ENCODE measurements around the gene B3GNT5. TPM values are rescaled to one million over a fixed set of nuclear protein-coding genes. Genes with fewer than 3 reads are reported as not detected.

The B3GNT5 gene
- total and polyA plus RNA-seq, 2 experiments from 2014 or later: 4.9 to 6.4 TPM

- peak overlapping the region; percentile 38 for H3K27ac Mint-ChIP-seq
- H3K36me3 Mint-ChIP-seq (ENCODE audit: low read depth): peaks cover 3% of the 10 kb centered on the region; the same call in 1 of the 3 replicates
- Histone ChIP-seq H3K79me2 (replicated peaks; ENCODE audit: insufficient read depth) (no peaks in the 10 kb centered on the region), H3K4me3 (no peak overlapping the region), H2AFZ (no peak overlapping the region), H3F3A (replicated peaks; ENCODE audit: low read depth) (no peaks in the 10 kb centered on the region), H3K36me3 (ENCODE audit: insufficient read depth) (no peaks in the 10 kb centered on the region), H3K4me2 (no peak overlapping the region; the same call in 1 of the 2 replicates), H3K27ac (ENCODE audit: low read depth) (no peak overlapping the region), H3K4me1 (ENCODE audit: insufficient read depth) (peaks cover 8% of the 10 kb centered on the region; the same call in 1 of the 2 replicates), H3K9me2 (ENCODE audit: insufficient read depth) (no peaks in the 10 kb centered on the region), H3K27me3 (ENCODE audit: insufficient read depth) (no peaks in the 10 kb centered on the region), H4K20me1 (replicated peaks; ENCODE audit: insufficient read depth) (no peaks in the 10 kb centered on the region)
- ATAC-seq (peak; percentile 47; the same call in 2 of the 3 replicates), DNase-seq (ENCODE audit: low spot score) (no peak)
- H3K4me3 Mint-ChIP-seq: no peak overlapping the region
- no peaks in the 10 kb centered on the region for H3K27me3 Mint-ChIP-seq (ENCODE audit: insufficient read depth, low read depth, poor library complexity)
- no peaks in the 10 kb centered on the region for H3K9me3 Mint-ChIP-seq
- peaks cover 7% of the 10 kb centered on the region for H3K4me1 Mint-ChIP-seq
- TF ChIP-seq REST (IDR thresholded peaks at IDR 0.05; ENCODE audit: unreplicated experiment) (no peak), ZNF331 (CRISPR knock-in tag; IDR thresholded peaks at IDR 0.05; ENCODE audit: low read depth) (no peak), EZH2phosphoT487 (IDR thresholded peaks at IDR 0.05; ENCODE audit: unreplicated experiment) (no peak), ZNF462 (CRISPR knock-in tag; IDR thresholded peaks at IDR 0.05) (no peak), EZH2 (IDR thresholded peaks at IDR 0.05; ENCODE audit: low read depth, unreplicated experiment) (no peak), NANOG (IDR thresholded peaks at IDR 0.05; ENCODE audit: borderline replicate concordance) (no peak), JUNB (IDR thresholded peaks at IDR 0.05; ENCODE audit: unreplicated experiment) (no peak), ETS1 (IDR thresholded peaks at IDR 0.05) (no peak), STAT1 (IDR thresholded peaks at IDR 0.05; ENCODE audit: unreplicated experiment) (no peak), POLR2AphosphoS5 (IDR thresholded peaks at IDR 0.05; ENCODE audit: low read depth) (no peak), ZNF114 (CRISPR knock-in tag; IDR thresholded peaks at IDR 0.05) (no peak), CREB1 (CRISPR knock-in tag; IDR thresholded peaks at IDR 0.05; ENCODE audit: low read depth) (no peak)
- TF ChIP-seq, protein P1, sequence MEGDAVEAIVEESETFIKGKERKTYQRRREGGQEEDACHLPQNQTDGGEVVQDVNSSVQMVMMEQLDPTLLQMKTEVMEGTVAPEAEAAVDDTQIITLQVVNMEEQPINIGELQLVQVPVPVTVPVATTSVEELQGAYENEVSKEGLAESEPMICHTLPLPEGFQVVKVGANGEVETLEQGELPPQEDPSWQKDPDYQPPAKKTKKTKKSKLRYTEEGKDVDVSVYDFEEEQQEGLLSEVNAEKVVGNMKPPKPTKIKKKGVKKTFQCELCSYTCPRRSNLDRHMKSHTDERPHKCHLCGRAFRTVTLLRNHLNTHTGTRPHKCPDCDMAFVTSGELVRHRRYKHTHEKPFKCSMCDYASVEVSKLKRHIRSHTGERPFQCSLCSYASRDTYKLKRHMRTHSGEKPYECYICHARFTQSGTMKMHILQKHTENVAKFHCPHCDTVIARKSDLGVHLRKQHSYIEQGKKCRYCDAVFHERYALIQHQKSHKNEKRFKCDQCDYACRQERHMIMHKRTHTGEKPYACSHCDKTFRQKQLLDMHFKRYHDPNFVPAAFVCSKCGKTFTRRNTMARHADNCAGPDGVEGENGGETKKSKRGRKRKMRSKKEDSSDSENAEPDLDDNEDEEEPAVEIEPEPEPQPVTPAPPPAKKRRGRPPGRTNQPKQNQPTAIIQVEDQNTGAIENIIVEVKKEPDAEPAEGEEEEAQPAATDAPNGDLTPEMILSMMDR (conservative IDR thresholded peaks at IDR 0.05; ENCODE audit: low read depth in 2 of 2): no peak
These were observed 28.2 kb downstream of the B3GNT5 start for GRCh38 chr3:183281126-183281797.
